K562 (cell line): ENCODE results near the gene RASSF7. TPM values are rescaled to one million over a fixed set of nuclear protein-coding genes. Genes with fewer than 3 reads are reported as not detected.

Source experiments
- ATAC-seq: fragments of 200-7000 bp; cut with Tn5 transposase; 3 replicates; pipeline ENCODE4 v1.9.1; 2020; ENCODE audit warnings: moderate library complexity
- BruUV-seq: library from RNA; stranded (reverse); fragments of 400-500 nt; replicated peaks from 2 replicates; lab custom pipeline; 2021; lab: Mats Ljungman, UMichigan
- CTCF ChIA-PET: fragments of 300-600 bp; formaldehyde crosslinking; extraction: SDS; loops from one replicate; lab custom pipeline; 2021; ENCODE audit warnings: low intra/inter-chr PET ratio; lab: Yijun Ruan, JAX
- POLR2A ChIA-PET: fragments of 300-600, 350-650 bp; sonication (Branson Sonifier 250); formaldehyde crosslinking; extraction: SDS; loops from one replicate; lab custom pipeline; 2021; ENCODE audit warnings: antibody characterized with exemption, inconsistent platforms; lab: Yijun Ruan, JAX
- DNase-seq, 4 experiments: peaks; one replicate each; pipeline versions ENCODE4 v3.0.0 to v3.0.0-alpha.2; 2011 to 2018; ENCODE audit warnings: low spot score in 3 of 4, mixed read lengths in 3 of 4; ENCODE audit errors: extremely low read depth in 1 of 4
- FAIRE-seq: peaks from 2 replicates; lab custom pipeline; 2011; peaks lifted over from hg19 to GRCh38; lab: Jason Lieb, UNC
- H2AFZ ChIP-seq: 2 replicates; pipeline ENCODE4 v1.6.0; 2011; ENCODE audit warnings: low read depth, low read length, control low read depth, inconsistent platforms
- H3K27ac ChIP-seq: fragments of 200-600 bp; 3 replicates; pipeline ENCODE4 v1.8.0; 2011; ENCODE audit warnings: low read depth, mild to moderate bottlenecking, control low read depth, inconsistent platforms, low read length, moderate library complexity, mixed read lengths; ENCODE audit errors: extremely low read depth
- H3K27me3 ChIP-seq, 2 experiments: fragments of 300-600 bp in 1 of 2; 2 replicates in 1 of 2; 3 replicates in 1 of 2; pipeline versions ENCODE4 v1.6.0 to v1.8.0; 2011; ENCODE audit warnings: inconsistent platforms in 2 of 2, low read length in 2 of 2, mild to moderate bottlenecking in 1 of 2, mixed read lengths in 1 of 2, moderate library complexity in 1 of 2; ENCODE audit not compliant: control insufficient read depth in 2 of 2, insufficient read depth in 2 of 2
- H3K36me3 ChIP-seq: fragments of 300-600 bp; 3 replicates; pipeline ENCODE4 v1.8.0; 2011; ENCODE audit warnings: mild to moderate bottlenecking, low read length, inconsistent platforms; ENCODE audit not compliant: control insufficient read depth, insufficient read depth
- H3K4me1 ChIP-seq, 2 experiments: fragments of 200-600 bp in 1 of 2; replicated peaks in 1 of 2; 2 replicates in 1 of 2; 3 replicates in 1 of 2; pipeline versions ENCODE4 v1.5.1 to v1.8.0; 2011; ENCODE audit warnings: inconsistent platforms in 2 of 2, low read length in 2 of 2, mild to moderate bottlenecking in 1 of 2, mixed read lengths in 1 of 2, moderate library complexity in 1 of 2; ENCODE audit not compliant: control insufficient read depth in 2 of 2, insufficient read depth in 2 of 2
- H3K4me2 ChIP-seq: 2 replicates; pipeline ENCODE4 v1.6.1; 2011; ENCODE audit warnings: low read length, control low read depth, inconsistent platforms, mixed read lengths; ENCODE audit not compliant: insufficient read depth
- H3K4me3 ChIP-seq: fragments of 200-600 bp; sonication (generic), shearing (Covaris generic); 2 replicates; pipeline ENCODE4 v1.5.1; 2016; ENCODE audit warnings: control low read depth, inconsistent platforms
- H3K79me2 ChIP-seq: fragments of 200-600 bp; 3 replicates; pipeline ENCODE4 v1.8.0; 2011; ENCODE audit warnings: low read length, inconsistent platforms; ENCODE audit not compliant: control insufficient read depth, insufficient read depth
- H3K9ac ChIP-seq, 2 experiments: 2 replicates each; pipeline versions ENCODE4 v1.6.0 to v1.6.1; 2011; ENCODE audit warnings: low read depth in 2 of 2, low read length in 2 of 2, control low read depth in 1 of 2, inconsistent platforms in 1 of 2, mild to moderate bottlenecking in 1 of 2, mixed read lengths in 1 of 2; ENCODE audit not compliant: insufficient read depth in 1 of 2
- H3K9me1 ChIP-seq: one replicate; pipeline ENCODE4 v1.6.0; 2011; ENCODE audit warnings: inconsistent platforms, mild to moderate bottlenecking, low read length, moderate library complexity; ENCODE audit not compliant: control insufficient read depth, insufficient read depth
- H3K9me3 ChIP-seq: replicated peaks from 2 replicates; pipeline ENCODE4 v1.5.1; 2011; ENCODE audit warnings: low read depth, low read length, inconsistent platforms; ENCODE audit not compliant: control insufficient read depth, insufficient read depth
- H4K20me1 ChIP-seq: replicated peaks from 2 replicates; pipeline ENCODE4 v1.6.1; 2011; ENCODE audit warnings: low read length, inconsistent platforms, mixed read lengths; ENCODE audit not compliant: control insufficient read depth, insufficient read depth
- BDP1 ChIP-seq: IDR thresholded peaks from 3 replicates; pipeline ENCODE4 v1.6.1; 2011; ENCODE audit not compliant: insufficient read length, insufficient read depth
- CBFA2T3 ChIP-seq: fragments of 450-650 bp; IDR thresholded peaks from 2 replicates; pipeline ENCODE4 v1.6.1; 2017
- GABPB1 ChIP-seq: sonication (generic); formaldehyde crosslinking; IDR thresholded peaks from 2 replicates; pipeline ENCODE4 v1.8.0; 2022; ENCODE audit warnings: mild to moderate bottlenecking, missing genetic modification reagents
- KDM1A ChIP-seq, 2 experiments: fragments of 450-650 bp; IDR thresholded peaks; 2 replicates each; pipeline ENCODE4 v1.6.1; 2016; ENCODE audit warnings: mild to moderate bottlenecking in 2 of 2
- MED1 ChIP-seq: sonication (generic); formaldehyde crosslinking; IDR thresholded peaks from 2 replicates; pipeline ENCODE4 v1.8.1; 2023; ENCODE audit warnings: missing genetic modification reagents, borderline replicate concordance
- PCBP1 ChIP-seq: fragments of 200-400 bp; formaldehyde crosslinking; IDR thresholded peaks from 2 replicates; pipeline ENCODE4 v1.6.1; 2018; ENCODE audit warnings: mild to moderate bottlenecking, low read depth, low read length; ENCODE audit not compliant: poor library complexity, severe bottlenecking
- PHB2 ChIP-seq: fragments of 450-650 bp; IDR thresholded peaks from 2 replicates; pipeline ENCODE4 v1.6.1; 2017; ENCODE audit warnings: low read depth
- PML ChIP-seq: IDR thresholded peaks from 2 replicates; pipeline ENCODE4 v1.6.1; 2012; ENCODE audit warnings: low read length, inconsistent platforms
- POLR2G ChIP-seq: fragments of 200-400 bp; formaldehyde crosslinking; IDR thresholded peaks from 2 replicates; pipeline ENCODE4 v1.6.1; 2017; ENCODE audit warnings: low read depth, mild to moderate bottlenecking, antibody characterized with exemption, low read length, moderate library complexity
- PURB ChIP-seq: sonication (generic); formaldehyde crosslinking; IDR thresholded peaks from 2 replicates; pipeline ENCODE4 v1.9.0; 2021; ENCODE audit warnings: low read depth, mild to moderate bottlenecking, missing genetic modification reagents
- SREBF2 ChIP-seq: sonication (generic); formaldehyde crosslinking; IDR thresholded peaks from 2 replicates; pipeline ENCODE4 v1.4.0; 2020; ENCODE audit warnings: mild to moderate bottlenecking, missing genetic modification reagents
- TCF3 ChIP-seq: sonication (generic); formaldehyde crosslinking; IDR thresholded peaks from 2 replicates; pipeline ENCODE4 v1.4.0; 2020; ENCODE audit warnings: mild to moderate bottlenecking, missing genetic modification reagents
- ZBTB9 ChIP-seq: fragments of 450-650 bp; formaldehyde crosslinking; IDR thresholded peaks from 2 replicates; pipeline ENCODE4 v1.4.0; 2020; ENCODE audit warnings: mild to moderate bottlenecking, moderate library complexity
- ZNF239 ChIP-seq: fragments of 250-450 bp; sonication (Bioruptor Pico); IDR thresholded peaks from 2 replicates; pipeline ENCODE4 v1.4.0; 2020; ENCODE audit warnings: mild to moderate bottlenecking
- ZNF592 ChIP-seq: fragments of 450-650 bp; IDR thresholded peaks from 2 replicates; pipeline ENCODE4 v1.6.1; 2017; ENCODE audit warnings: antibody characterized with exemption, mild to moderate bottlenecking
- WGBS: fragments of 100-300 bp; shearing (Covaris generic); methylation state at CpG from one replicate; pipeline ENCODE4 v1.1.6; 2016; ENCODE audit warnings: low coverage, mixed read lengths; ENCODE audit not compliant: insufficient coverage; ENCODE audit errors: missing lambda C conversion rate; 5-methylcytosine and 5-hydroxymethylcytosine counted together
- in situ Hi-C: fragments of 300-500 bp; cut with MboI; formaldehyde crosslinking; loops from 4 replicates; pipeline ENCODE4 v1.15.0; 2018; ENCODE audit warnings: inconsistent platforms, mixed read lengths
- intact Hi-C: fragments of 100-400 bp; cut with micrococcal nuclease; formaldehyde crosslinking; loops from 2 replicates; pipeline ENCODE4 v1.14.2; 2022
- polyA plus RNA-seq, 8 experiments: library from polyadenylated mRNA; depleted of rRNA in 4 of 8; stranded (reverse) in 5 of 8; unstranded in 3 of 8; fragments of >200 nt; fragmentation: Nextera tagmentation in 2 of 8; fragmentation: Illumina TruSeq in 1 of 8; extraction: Ambion mirVana in 2 of 8; extraction: Trizol in 1 of 8; gene quantifications; 2 replicates each; pipeline versions ENCODE4 v1.2.1 to v1.2.3, GENCODE V29; 2011 to 2014; ENCODE audit warnings: inconsistent platforms in 1 of 8, missing spikeins in 1 of 8
- total RNA-seq, 7 experiments: library from RNA; depleted of rRNA in 6 of 7; stranded (reverse); fragments of >200 nt in 6 of 7; fragmentation: Illumina TruSeq in 2 of 7; extraction: Trizol in 2 of 7; gene quantifications; 2 replicates each; pipeline versions ENCODE4 v1.2.1 to v1.2.3, GENCODE V29; 2011 to 2021; ENCODE audit warnings: low replicate concordance in 1 of 7
- TF ChIP-seq, protein P1 (sequence below), 3 experiments: IDR thresholded peaks in 2 of 3; conservative IDR thresholded peaks in 1 of 3; 2 replicates each; pipeline ENCODE4 v1.5.1; 2011 to 2012; ENCODE audit warnings: low read length in 3 of 3, mild to moderate bottlenecking in 3 of 3, control low read depth in 2 of 3, improper control_type of control experiment in 1 of 3, inconsistent platforms in 1 of 3, low read depth in 1 of 3, mixed read lengths in 1 of 3, moderate library complexity in 1 of 3; ENCODE audit not compliant: insufficient read depth in 2 of 3

The RASSF7 gene
- total and polyA plus RNA-seq, 9 of the 15 experiments (the other 6 are each of a cell fraction or from before 2014, with no cell fraction given) = 0.41 to 45.2 (median 18.6) TPM

DNA sequence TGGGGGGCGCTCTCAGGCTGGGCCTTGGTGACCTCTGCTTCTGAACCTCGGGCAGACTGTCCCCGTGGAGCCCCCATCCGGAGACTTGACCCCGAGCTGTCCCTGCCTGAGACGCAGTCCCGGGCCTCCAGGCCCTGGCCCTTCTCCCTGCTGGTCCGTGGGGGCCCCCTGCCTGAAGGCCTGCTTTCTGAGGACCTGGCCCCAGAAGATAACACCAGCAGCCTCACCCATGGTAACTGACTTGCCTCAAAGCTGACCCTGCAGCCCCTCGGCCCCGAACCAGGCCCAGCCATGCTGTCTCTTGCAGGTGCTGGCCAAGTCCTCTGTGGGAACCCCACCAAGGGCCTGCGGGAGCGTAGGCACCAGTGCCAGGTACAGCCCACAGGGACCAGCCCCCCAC is 9.2 kb upstream of the RASSF7 start:
- BruUV-seq = no TSS peak
- H3K4me2 ChIP-seq = peak overlapping the region; percentile 25; the same call in 1 of the 2 replicates
- H3K4me1 ChIP-seq = peaks cover 13 to 76% of the 10 kb centered on the region in 2 experiments; a peak in 4 of 5 replicates
- H4K20me1 ChIP-seq = no peaks in the 10 kb centered on the region
- ATAC-seq (peak; percentile 60), DNase-seq (peak in 3 of 4 experiments; percentile 21 to 69 (median 44)), FAIRE-seq (peak; percentile 62)
- intact Hi-C loops = loop anchor here (5.0 to 10.0 kb wide), 3 partner anchors 63 to 176 kb away; partner anchors contain the start of genes DEAF1, IRF7 and TMEM80
- H3K36me3 ChIP-seq = no peaks in the 10 kb centered on the region
- H3K27me3 ChIP-seq = no peaks in the 10 kb centered on the region
- CTCF ChIA-PET = no interaction called here
- no peaks in the 10 kb centered on the region for H3K9me3 ChIP-seq
- H3K9me1 ChIP-seq = no peaks in the 10 kb centered on the region
- WGBS = 35% methylated on average over 10 of the region's 12 CpGs
- H3K79me2 ChIP-seq = no peaks in the 10 kb centered on the region
- H3K27ac ChIP-seq = peak overlapping the region; percentile 25; the same call in 1 of the 3 replicates
- H3K4me3 ChIP-seq = no peak overlapping the region
- peak overlapping the region; percentile 79 for H2AFZ ChIP-seq
- in situ Hi-C loops = no loop called here
- POLR2A ChIA-PET = interaction anchor here (1.0 to 2.1 kb wide), 5 partner anchors 9 to 24 kb away, joined by 4 to 8 read pairs (median 5); partner anchors contain the start of genes LMNTD2, PHRF1 and RASSF7
- peak overlapping the region; percentile 41 to 88 for H3K9ac ChIP-seq
- TF ChIP-seq, protein P1, sequence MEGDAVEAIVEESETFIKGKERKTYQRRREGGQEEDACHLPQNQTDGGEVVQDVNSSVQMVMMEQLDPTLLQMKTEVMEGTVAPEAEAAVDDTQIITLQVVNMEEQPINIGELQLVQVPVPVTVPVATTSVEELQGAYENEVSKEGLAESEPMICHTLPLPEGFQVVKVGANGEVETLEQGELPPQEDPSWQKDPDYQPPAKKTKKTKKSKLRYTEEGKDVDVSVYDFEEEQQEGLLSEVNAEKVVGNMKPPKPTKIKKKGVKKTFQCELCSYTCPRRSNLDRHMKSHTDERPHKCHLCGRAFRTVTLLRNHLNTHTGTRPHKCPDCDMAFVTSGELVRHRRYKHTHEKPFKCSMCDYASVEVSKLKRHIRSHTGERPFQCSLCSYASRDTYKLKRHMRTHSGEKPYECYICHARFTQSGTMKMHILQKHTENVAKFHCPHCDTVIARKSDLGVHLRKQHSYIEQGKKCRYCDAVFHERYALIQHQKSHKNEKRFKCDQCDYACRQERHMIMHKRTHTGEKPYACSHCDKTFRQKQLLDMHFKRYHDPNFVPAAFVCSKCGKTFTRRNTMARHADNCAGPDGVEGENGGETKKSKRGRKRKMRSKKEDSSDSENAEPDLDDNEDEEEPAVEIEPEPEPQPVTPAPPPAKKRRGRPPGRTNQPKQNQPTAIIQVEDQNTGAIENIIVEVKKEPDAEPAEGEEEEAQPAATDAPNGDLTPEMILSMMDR (IDR thresholded peaks at IDR 0.05 in 2 of 3, conservative IDR thresholded peaks at IDR 0.05 in 1 of 3; ENCODE audit: insufficient read depth in 2 of 3, low read depth in 1 of 3, low read length in 3 of 3) = peak in 2 of 3 experiments; percentile 4 to 7; a peak in 1 of 6 replicates
- TF ChIP-seq BDP1 = no peak
- TF ChIP-seq PML = no peak
- TF ChIP-seq TCF3 = 0 out of 2 replicates have a peak, but pooled peaks have one; percentile 16
- TF ChIP-seq PCBP1 = no peak
- no peak for TF ChIP-seq PURB (CRISPR knock-in tag)
- peak; percentile 51 for TF ChIP-seq CBFA2T3
- TF ChIP-seq PHB2 = no peak
- 0 out of 2 replicates have a peak, but pooled peaks have one; percentile 25 for TF ChIP-seq POLR2G
- no peak for TF ChIP-seq KDM1A (IDR thresholded peaks at IDR 0.05)
- no peak for TF ChIP-seq GABPB1 (CRISPR knock-in tag)
- peak; percentile 28; the same call in 1 of the 2 replicates for TF ChIP-seq ZNF592
- TF ChIP-seq SREBF2 (CRISPR knock-in tag) = no peak
- TF ChIP-seq MED1 (CRISPR knock-in tag) = no peak
- TF ChIP-seq ZNF239 (CRISPR knock-in tag) = no peak
- no peak for TF ChIP-seq ZBTB9 (CRISPR knock-in tag)
